GM06990 (cell line): Measurements from ENCODE around the gene ARMC10.

Experiments
- DNase-seq: peaks from one replicate; pipeline ENCODE4 v3.0.0-alpha.2; 2011; ENCODE audit not compliant: insufficient read length; ENCODE audit errors: extremely low read depth
- H3K27me3 ChIP-seq: replicated peaks from 2 replicates; pipeline ENCODE4 v1.6.0; 2011; ENCODE audit warnings: low read length; ENCODE audit not compliant: control insufficient read depth, insufficient read depth
- H3K36me3 ChIP-seq: 2 replicates; pipeline ENCODE4 v1.5.1; 2011; ENCODE audit warnings: low read length; ENCODE audit not compliant: control insufficient read depth, insufficient read depth
- H3K4me3 ChIP-seq: replicated peaks from 2 replicates; pipeline ENCODE4 v1.5.1; 2011; ENCODE audit warnings: low read depth, mild to moderate bottlenecking, control low read depth, low read length
- CTCF ChIP-seq: IDR thresholded peaks from 2 replicates; pipeline ENCODE4 v1.5.1; 2011; ENCODE audit warnings: low read length, control low read depth, mild to moderate bottlenecking, inconsistent platforms; ENCODE audit not compliant: insufficient read depth, poor library complexity, severe bottlenecking

ARMC10 gene

GRCh38 chr7:103123529-103123928 lies 48.6 kb downstream of the ARMC10 start:
- TF ChIP-seq CTCF = no peak
- no peak for DNase-seq
- H3K36me3 ChIP-seq = peaks cover 5% of the 10 kb centered on the region
- no peaks in the 10 kb centered on the region for H3K27me3 ChIP-seq
- H3K4me3 ChIP-seq = no peak overlapping the region

GRCh38 chr7:103124429-103124979 lies 49.6 kb downstream of the ARMC10 start:
- H3K36me3 ChIP-seq = peaks cover 5% of the 10 kb centered on the region
- H3K4me3 ChIP-seq = no peak overlapping the region
- no peaks in the 10 kb centered on the region for H3K27me3 ChIP-seq
- no peak for DNase-seq
- no peak for TF ChIP-seq CTCF

GRCh38 chr7:103127006-103127405 lies 52.1 kb downstream of the ARMC10 start:
- Histone ChIP-seq H3K27me3 (no peaks in the 10 kb centered on the region), H3K36me3 (peaks cover 3% of the 10 kb centered on the region), H3K4me3 (no peak overlapping the region)
- TF ChIP-seq CTCF = no peak
- no peak for DNase-seq

- DNase-seq = no peak
- H3K27me3 ChIP-seq = no peaks in the 10 kb centered on the region
- no peak overlapping the region for H3K4me3 ChIP-seq
- H3K36me3 ChIP-seq = peaks cover 3% of the 10 kb centered on the region
- TF ChIP-seq CTCF = no peak
Measured at GRCh38 chr7:103129702-103130549, 55.0 kb downstream of the ARMC10 start.

- no peaks in the 10 kb centered on the region for H3K27me3 ChIP-seq
- no peak for TF ChIP-seq CTCF
- no peak overlapping the region for H3K4me3 ChIP-seq
- DNase-seq = no peak
- H3K36me3 ChIP-seq = peaks cover 2% of the 10 kb centered on the region
Measured at GRCh38 chr7:103130901-103131624, 56.1 kb downstream of the ARMC10 start.
